Right lobe of liver (tissue), 4 donors: Measurements from ENCODE around the gene RHBDD1.

ENCODE experiments used
- POLR2A ChIP-seq: fragments of 450-650 bp; IDR thresholded peaks from one replicate; pipeline ENCODE4 v1.6.1; 2017; ENCODE audit warnings: antibody characterized with exemption, mild to moderate bottlenecking
- TF ChIP-seq, protein P1 (sequence below), 4 donors: fragments of 200-600 bp in 3 of 4; fragments of 450-650 bp in 1 of 4; IDR thresholded peaks; one replicate each; pipeline versions ENCODE4 v1.5.1 to v1.8.0; 2016 to 2022; ENCODE audit warnings: antibody characterized with exemption in 4 of 4, mild to moderate bottlenecking in 2 of 4
- donor health status: DM: no; HTN: no; CAD: no.
- donor health status: DM: no; HTN: no; CAD: no.
- donor health status: DM: no; HTN: yes; CAD: no.

DNA sequence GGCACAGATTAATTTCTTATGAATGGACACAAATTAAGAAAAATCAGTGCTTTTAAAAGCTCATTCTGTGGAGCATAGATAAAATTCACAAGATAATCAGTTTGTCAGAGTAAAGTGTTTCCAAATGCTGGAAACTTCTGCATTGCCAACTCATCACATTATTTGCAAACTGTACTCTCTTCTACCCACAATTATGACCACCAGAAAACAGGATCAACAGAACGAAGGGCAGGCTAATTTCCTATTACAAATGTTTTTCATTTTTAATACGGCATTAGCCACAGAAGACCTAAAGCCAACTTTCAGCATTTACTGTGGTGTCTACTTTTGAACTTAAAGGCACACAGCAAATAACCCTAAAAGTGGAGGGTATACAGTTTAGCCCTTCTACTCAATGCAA is 42.2 kb upstream of the RHBDD1 start:
- no peak for TF ChIP-seq POLR2A
- TF ChIP-seq, protein P1, sequence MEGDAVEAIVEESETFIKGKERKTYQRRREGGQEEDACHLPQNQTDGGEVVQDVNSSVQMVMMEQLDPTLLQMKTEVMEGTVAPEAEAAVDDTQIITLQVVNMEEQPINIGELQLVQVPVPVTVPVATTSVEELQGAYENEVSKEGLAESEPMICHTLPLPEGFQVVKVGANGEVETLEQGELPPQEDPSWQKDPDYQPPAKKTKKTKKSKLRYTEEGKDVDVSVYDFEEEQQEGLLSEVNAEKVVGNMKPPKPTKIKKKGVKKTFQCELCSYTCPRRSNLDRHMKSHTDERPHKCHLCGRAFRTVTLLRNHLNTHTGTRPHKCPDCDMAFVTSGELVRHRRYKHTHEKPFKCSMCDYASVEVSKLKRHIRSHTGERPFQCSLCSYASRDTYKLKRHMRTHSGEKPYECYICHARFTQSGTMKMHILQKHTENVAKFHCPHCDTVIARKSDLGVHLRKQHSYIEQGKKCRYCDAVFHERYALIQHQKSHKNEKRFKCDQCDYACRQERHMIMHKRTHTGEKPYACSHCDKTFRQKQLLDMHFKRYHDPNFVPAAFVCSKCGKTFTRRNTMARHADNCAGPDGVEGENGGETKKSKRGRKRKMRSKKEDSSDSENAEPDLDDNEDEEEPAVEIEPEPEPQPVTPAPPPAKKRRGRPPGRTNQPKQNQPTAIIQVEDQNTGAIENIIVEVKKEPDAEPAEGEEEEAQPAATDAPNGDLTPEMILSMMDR (IDR thresholded peaks at IDR 0.05), result no peak
